Middle frontal gyrus (tissue), 1 donor: ENCODE measurements around the gene DPP6.

Experiments used
- DNase-seq: peaks from one replicate; pipeline ENCODE4 v3.0.0-alpha.2; 2015; ENCODE audit warnings: low spot score; ENCODE audit errors: extremely low spot score

DPP6 gene

GRCh38 chr7:154517768-154518167, 465.6 kb downstream of the DPP6 start:
- DNase-seq = no peak

GRCh38 chr7:154519229-154519628, 467.0 kb downstream of the DPP6 start:
- DNase-seq = no peak

GRCh38 chr7:154530136-154530535, 477.9 kb downstream of the DPP6 start:
- no peak for DNase-seq

GRCh38 chr7:154532771-154533170, 480.6 kb downstream of the DPP6 start:
- DNase-seq = no peak

GRCh38 chr7:154540596-154540995, 488.4 kb downstream of the DPP6 start:
- no peak for DNase-seq

GRCh38 chr7:154541606-154542005, 489.4 kb downstream of the DPP6 start:
- DNase-seq = no peak

- DNase-seq = no peak
Observed at GRCh38 chr7:154546946-154547587, 494.9 kb downstream of the DPP6 start.

- no peak for DNase-seq
Observed at GRCh38 chr7:154553711-154554265, 501.6 kb downstream of the DPP6 start.

GRCh38 chr7:154559454-154559853, 507.3 kb downstream of the DPP6 start:
- DNase-seq = no peak

GRCh38 chr7:154564676-154565075, 512.5 kb downstream of the DPP6 start:
- DNase-seq = no peak

- DNase-seq = no peak
Observed at GRCh38 chr7:154566877-154567276, 514.7 kb downstream of the DPP6 start.

GRCh38 chr7:154568346-154568745, 516.1 kb downstream of the DPP6 start:
- no peak for DNase-seq

- no peak for DNase-seq
Observed at GRCh38 chr7:154569916-154570315, 517.7 kb downstream of the DPP6 start.

- DNase-seq = no peak
Observed at GRCh38 chr7:154571772-154572171, 519.6 kb downstream of the DPP6 start.

GRCh38 chr7:154574235-154574634, 522.0 kb downstream of the DPP6 start:
- DNase-seq = no peak

GRCh38 chr7:154575497-154575896, 523.3 kb downstream of the DPP6 start:
- no peak for DNase-seq

- no peak for DNase-seq
Observed at GRCh38 chr7:154576604-154577003, 524.4 kb downstream of the DPP6 start.

- no peak for DNase-seq
Observed at GRCh38 chr7:154577141-154577873, 525.1 kb downstream of the DPP6 start.

- no peak for DNase-seq
Observed at GRCh38 chr7:154578336-154578735, 526.1 kb downstream of the DPP6 start.

- DNase-seq = no peak
Observed at GRCh38 chr7:154579711-154580110, 527.5 kb downstream of the DPP6 start.

- no peak for DNase-seq
Observed at GRCh38 chr7:154581251-154581890, 529.2 kb downstream of the DPP6 start.

GRCh38 chr7:154583454-154583853, 531.3 kb downstream of the DPP6 start:
- no peak for DNase-seq
